Neural crest cell (in vitro differentiated cells): ENCODE results near the gene CD1D. TPM values are rescaled to one million over a fixed set of nuclear protein-coding genes. Genes with fewer than 3 reads are reported as not detected.

Experiments
- DNase-seq: peaks from one replicate; pipeline ENCODE4 v3.0.0; 2021; ENCODE audit warnings: low read depth, mixed read lengths, low spot score
- H3K27ac Mint-ChIP-seq: one replicate; pipeline ENCODE4 v1.8.0; 2021; ENCODE audit warnings: mild to moderate bottlenecking, mixed read lengths; ENCODE audit not compliant: unreplicated experiment
- H3K27me3 Mint-ChIP-seq: 2 replicates; pipeline ENCODE4 v1.8.0; 2021; ENCODE audit warnings: low read depth, mild to moderate bottlenecking, mixed read lengths
- H3K36me3 Mint-ChIP-seq: 2 replicates; pipeline ENCODE4 v1.8.0; 2021; ENCODE audit warnings: low read depth, mild to moderate bottlenecking, mixed read lengths
- H3K4me1 Mint-ChIP-seq: 2 replicates; pipeline ENCODE4 v1.8.0; 2021; ENCODE audit warnings: mixed read lengths
- H3K4me3 Mint-ChIP-seq: one replicate; pipeline ENCODE4 v1.8.0; 2021; ENCODE audit warnings: mild to moderate bottlenecking, mixed read lengths
- H3K9me3 Mint-ChIP-seq: 2 replicates; pipeline ENCODE4 v1.8.0; 2021; ENCODE audit warnings: mixed read lengths
- total RNA-seq: library from RNA; stranded (reverse); gene quantifications from 2 replicates; pipeline ENCODE4 v1.2.1, GENCODE V29; 2021
- TF ChIP-seq, protein P1 (sequence below): fragments of 200-600 bp; sonication (generic); conservative IDR thresholded peaks from 2 replicates; pipeline ENCODE4 v1.5.0; 2021; ENCODE audit warnings: antibody characterized with exemption, mild to moderate bottlenecking

CD1D gene
- total RNA-seq, 1 donor from 2014 or later = not detected

DNA sequence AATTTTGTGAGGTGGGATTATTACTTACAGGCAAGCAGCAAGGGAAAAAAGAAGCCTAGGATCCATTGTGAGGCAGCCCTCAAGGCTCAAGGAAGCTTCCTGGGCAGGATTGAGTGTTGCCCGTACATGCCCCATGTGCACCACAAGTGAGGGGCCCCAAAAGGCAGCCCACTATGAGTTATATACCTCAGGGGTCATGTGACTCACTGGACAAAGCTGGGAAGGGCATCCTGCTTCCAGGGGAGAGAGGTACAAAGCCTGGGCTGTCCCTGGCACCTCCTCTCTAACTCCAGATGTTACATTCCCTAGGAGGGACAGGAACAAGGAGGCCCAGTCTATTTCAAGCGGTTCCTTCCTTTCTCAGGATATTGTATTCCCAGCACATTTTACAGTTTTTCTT, 34.0 kb upstream of the CD1D start:
- H3K27ac Mint-ChIP-seq = no peak overlapping the region

DNA sequence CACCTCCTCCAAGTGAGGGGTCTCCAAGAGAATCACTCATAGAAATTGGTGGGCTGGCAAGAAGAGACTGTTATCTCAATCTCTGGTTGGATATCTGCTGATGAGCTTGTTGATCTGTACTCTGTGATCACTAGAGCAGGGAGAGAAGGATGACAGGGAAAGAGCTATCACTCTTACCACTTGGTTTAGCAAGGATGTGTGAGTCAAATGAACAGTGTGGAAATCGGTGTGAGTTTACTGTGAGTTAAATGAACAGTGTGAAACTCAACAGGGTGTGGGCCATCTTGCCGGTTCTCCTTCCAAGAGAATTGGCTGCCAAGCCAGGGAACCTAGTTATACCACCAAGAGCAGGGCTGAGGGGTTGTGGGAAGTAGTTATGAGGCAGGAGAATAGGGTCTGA, 33.3 kb upstream of the CD1D start:
- peaks cover 6% of the 10 kb centered on the region for H3K4me1 Mint-ChIP-seq
- peaks cover 32% of the 10 kb centered on the region for H3K27me3 Mint-ChIP-seq

More for the DNA sequence above, 34.0 kb upstream of the CD1D start:
- Mint-ChIP-seq H3K4me1 (peaks cover 6% of the 10 kb centered on the region), H3K9me3 (peaks cover 8% of the 10 kb centered on the region), H3K36me3 (peaks cover 4% of the 10 kb centered on the region), H3K4me3 (no peak overlapping the region), H3K27me3 (peaks cover 28% of the 10 kb centered on the region)
- no peak for DNase-seq
- TF ChIP-seq, protein P1, sequence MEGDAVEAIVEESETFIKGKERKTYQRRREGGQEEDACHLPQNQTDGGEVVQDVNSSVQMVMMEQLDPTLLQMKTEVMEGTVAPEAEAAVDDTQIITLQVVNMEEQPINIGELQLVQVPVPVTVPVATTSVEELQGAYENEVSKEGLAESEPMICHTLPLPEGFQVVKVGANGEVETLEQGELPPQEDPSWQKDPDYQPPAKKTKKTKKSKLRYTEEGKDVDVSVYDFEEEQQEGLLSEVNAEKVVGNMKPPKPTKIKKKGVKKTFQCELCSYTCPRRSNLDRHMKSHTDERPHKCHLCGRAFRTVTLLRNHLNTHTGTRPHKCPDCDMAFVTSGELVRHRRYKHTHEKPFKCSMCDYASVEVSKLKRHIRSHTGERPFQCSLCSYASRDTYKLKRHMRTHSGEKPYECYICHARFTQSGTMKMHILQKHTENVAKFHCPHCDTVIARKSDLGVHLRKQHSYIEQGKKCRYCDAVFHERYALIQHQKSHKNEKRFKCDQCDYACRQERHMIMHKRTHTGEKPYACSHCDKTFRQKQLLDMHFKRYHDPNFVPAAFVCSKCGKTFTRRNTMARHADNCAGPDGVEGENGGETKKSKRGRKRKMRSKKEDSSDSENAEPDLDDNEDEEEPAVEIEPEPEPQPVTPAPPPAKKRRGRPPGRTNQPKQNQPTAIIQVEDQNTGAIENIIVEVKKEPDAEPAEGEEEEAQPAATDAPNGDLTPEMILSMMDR = no peak

DNA sequence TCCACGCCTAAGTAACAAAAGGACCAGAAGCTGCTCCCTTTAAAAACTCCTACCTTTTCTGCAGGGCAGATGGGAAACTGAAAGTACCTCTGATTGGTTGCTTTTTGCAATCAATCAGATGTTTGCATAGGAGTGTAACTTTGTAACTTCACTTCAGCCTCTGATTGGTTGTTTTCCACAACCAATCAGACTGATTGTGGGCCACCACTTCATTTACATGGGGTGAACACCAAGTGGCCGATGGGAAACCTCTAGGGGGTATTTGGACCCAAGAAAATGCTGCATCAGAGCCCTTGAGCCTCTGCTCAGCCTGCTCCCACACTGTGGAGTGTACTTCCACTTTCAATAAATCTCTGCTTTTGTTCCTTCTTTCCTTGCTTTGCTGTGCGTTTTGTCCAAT, 32.8 kb upstream of the CD1D start:
- Mint-ChIP-seq H3K9me3 (peaks cover 8% of the 10 kb centered on the region), H3K27me3 (peaks cover 37% of the 10 kb centered on the region), H3K36me3 (peaks cover 4% of the 10 kb centered on the region), H3K4me1 (peaks cover 6% of the 10 kb centered on the region), H3K27ac (no peak overlapping the region), H3K4me3 (no peak overlapping the region)
- no peak for DNase-seq
- TF ChIP-seq, protein P1 = no peak

More for the DNA sequence above, 33.3 kb upstream of the CD1D start:
- H3K27ac Mint-ChIP-seq = no peak overlapping the region
- no peak overlapping the region for H3K4me3 Mint-ChIP-seq
- TF ChIP-seq, protein P1 = no peak
- peaks cover 8% of the 10 kb centered on the region for H3K9me3 Mint-ChIP-seq
- no peak for DNase-seq
- H3K36me3 Mint-ChIP-seq = peaks cover 4% of the 10 kb centered on the region

DNA sequence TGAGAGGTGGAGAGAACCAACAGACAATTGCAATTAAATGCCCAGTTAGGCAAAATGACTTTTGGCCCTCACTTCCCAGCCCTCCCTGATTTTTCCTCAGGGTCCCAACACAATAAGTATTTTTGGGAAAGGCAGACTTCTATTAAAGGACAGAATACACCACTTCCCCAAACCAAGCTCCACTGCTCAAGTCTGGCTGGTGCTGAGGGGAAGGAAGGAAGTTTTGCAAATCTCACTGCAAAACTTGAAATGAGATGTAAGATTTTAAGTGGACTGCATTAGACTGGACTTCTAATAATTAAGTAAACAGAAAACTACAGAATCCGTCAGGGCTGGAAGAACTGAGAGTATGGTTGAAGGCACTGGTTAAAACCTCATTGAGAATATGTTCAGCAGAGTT, 32.2 kb upstream of the CD1D start:
- Mint-ChIP-seq H3K27ac (no peak overlapping the region), H3K27me3 (peaks cover 43% of the 10 kb centered on the region), H3K4me3 (no peak overlapping the region), H3K9me3 (peaks cover 8% of the 10 kb centered on the region), H3K36me3 (peaks cover 4% of the 10 kb centered on the region), H3K4me1 (peaks cover 6% of the 10 kb centered on the region)
- TF ChIP-seq, protein P1 = no peak
- no peak for DNase-seq

DNA sequence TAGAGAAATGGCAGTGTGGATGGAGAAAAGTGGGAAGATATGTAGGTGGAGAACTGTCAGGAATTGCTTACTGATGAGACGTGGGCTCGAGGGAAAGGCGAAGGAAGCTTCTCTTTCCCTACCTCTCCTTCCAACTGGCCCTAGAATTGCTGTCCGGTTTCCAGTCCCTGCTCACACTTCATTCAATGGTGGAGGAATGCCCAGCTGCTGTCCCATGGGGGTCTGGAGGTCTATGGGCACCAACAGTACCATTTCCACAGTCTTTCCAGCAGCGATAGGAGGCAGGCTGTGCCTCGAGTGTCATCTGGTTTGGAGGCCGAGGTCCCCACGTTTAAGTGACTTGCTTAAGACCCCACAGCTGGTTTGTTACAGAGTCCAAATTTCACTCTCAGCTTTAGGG, 31.5 kb upstream of the CD1D start:
- H3K4me1 Mint-ChIP-seq = peaks cover 6% of the 10 kb centered on the region
- DNase-seq = no peak

More for the DNA sequence above, 31.5 kb upstream of the CD1D start:
- Mint-ChIP-seq H3K27me3 (peaks cover 50% of the 10 kb centered on the region), H3K27ac (no peak overlapping the region), H3K4me3 (peak overlapping the region; percentile 64), H3K36me3 (peaks cover 4% of the 10 kb centered on the region), H3K9me3 (peaks cover 8% of the 10 kb centered on the region)
- TF ChIP-seq, protein P1 = no peak
